Suprapubic skin (tissue), 3 donors: ENCODE data around the gene GMNN.

Experiments
- POLR2A ChIP-seq, 2 donors: fragments of 450-650 bp; IDR thresholded peaks; one replicate each; pipeline ENCODE4 v1.6.1; 2017; ENCODE audit warnings: antibody characterized with exemption in 2 of 2, mild to moderate bottlenecking in 2 of 2, moderate library complexity in 2 of 2
- TF ChIP-seq, protein P1 (sequence below), 2 donors: fragments of 200-600 bp in 1 of 2; fragments of 450-650 bp in 1 of 2; sonication (generic) in 1 of 2; IDR thresholded peaks; one replicate each; pipeline ENCODE4 v1.5.1; 2016 to 2019; ENCODE audit warnings: antibody characterized with exemption in 2 of 2, mild to moderate bottlenecking in 1 of 2, moderate library complexity in 1 of 2

DNA sequence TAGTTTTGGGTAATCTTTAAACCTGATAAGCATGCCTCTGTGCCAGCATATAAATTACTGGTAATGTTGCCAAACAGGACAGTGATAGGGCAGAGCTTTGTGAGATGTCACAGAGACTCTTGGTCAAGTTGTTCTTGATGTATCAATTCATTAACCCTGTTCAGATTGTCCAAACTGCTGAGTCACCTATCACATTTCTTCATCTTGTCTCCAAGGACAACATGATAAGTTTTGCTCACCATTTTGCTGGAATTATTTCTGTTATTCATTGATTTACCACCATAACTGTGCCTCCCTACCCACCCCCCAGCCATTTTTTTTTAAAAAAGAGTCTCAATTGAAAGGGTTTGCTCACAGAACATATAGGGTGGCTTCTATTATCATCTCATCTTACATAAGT lies 19.5 kb upstream of the GMNN start:
- TF ChIP-seq, protein P1, sequence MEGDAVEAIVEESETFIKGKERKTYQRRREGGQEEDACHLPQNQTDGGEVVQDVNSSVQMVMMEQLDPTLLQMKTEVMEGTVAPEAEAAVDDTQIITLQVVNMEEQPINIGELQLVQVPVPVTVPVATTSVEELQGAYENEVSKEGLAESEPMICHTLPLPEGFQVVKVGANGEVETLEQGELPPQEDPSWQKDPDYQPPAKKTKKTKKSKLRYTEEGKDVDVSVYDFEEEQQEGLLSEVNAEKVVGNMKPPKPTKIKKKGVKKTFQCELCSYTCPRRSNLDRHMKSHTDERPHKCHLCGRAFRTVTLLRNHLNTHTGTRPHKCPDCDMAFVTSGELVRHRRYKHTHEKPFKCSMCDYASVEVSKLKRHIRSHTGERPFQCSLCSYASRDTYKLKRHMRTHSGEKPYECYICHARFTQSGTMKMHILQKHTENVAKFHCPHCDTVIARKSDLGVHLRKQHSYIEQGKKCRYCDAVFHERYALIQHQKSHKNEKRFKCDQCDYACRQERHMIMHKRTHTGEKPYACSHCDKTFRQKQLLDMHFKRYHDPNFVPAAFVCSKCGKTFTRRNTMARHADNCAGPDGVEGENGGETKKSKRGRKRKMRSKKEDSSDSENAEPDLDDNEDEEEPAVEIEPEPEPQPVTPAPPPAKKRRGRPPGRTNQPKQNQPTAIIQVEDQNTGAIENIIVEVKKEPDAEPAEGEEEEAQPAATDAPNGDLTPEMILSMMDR (IDR thresholded peaks at IDR 0.05): no peak
- TF ChIP-seq POLR2A (IDR thresholded peaks at IDR 0.05): no peak
